Muscle of leg (tissue), 11 donors: ENCODE measurements around the gene PCDHGA3. TPM values are rescaled to one million over a fixed set of nuclear protein-coding genes. Genes with fewer than 3 reads are reported as not detected.
"Not testable (repeated sequence)": the region's sequence is repeated elsewhere in the genome, so short reads cannot be mapped to it uniquely, and the experiment has no call there.

ENCODE experiments used
- DNase-seq: peaks from one replicate; pipeline ENCODE4 v3.0.0; 2013
- H3K27ac ChIP-seq: one replicate; pipeline ENCODE4 v1.5.1; 2013; ENCODE audit warnings: mild to moderate bottlenecking, low read length, control low read depth
- H3K27me3 ChIP-seq: one replicate; pipeline ENCODE4 v1.6.1; 2013; ENCODE audit warnings: low read length; ENCODE audit not compliant: control insufficient read depth, insufficient read depth
- H3K36me3 ChIP-seq: one replicate; pipeline ENCODE4 v1.6.1; 2013; ENCODE audit warnings: low read length; ENCODE audit not compliant: control insufficient read depth, insufficient read depth
- H3K4me1 ChIP-seq: one replicate; pipeline ENCODE4 v1.6.1; 2013; ENCODE audit warnings: low read length; ENCODE audit not compliant: control insufficient read depth, insufficient read depth
- H3K4me3 ChIP-seq: one replicate; pipeline ENCODE4 v1.5.1; 2013; ENCODE audit warnings: low read length, control low read depth
- H3K9me3 ChIP-seq: replicated peaks from 2 replicates; pipeline ENCODE4 v1.6.1; 2013; ENCODE audit warnings: low read depth, low read length; ENCODE audit not compliant: control insufficient read depth
- WGBS: methylation state at CpG from one replicate; pipeline ENCODE4 v1.1.5; 2013; ENCODE audit warnings: missing lambda C conversion rate; ENCODE audit not compliant: insufficient coverage; 5-methylcytosine and 5-hydroxymethylcytosine counted together
- polyA plus RNA-seq, 8 donors: library from polyadenylated mRNA; unstranded; fragments of 120-200 nt; gene quantifications; one replicate each; pipeline versions ENCODE4 v1.2.1 to v1.2.3, GENCODE V29; 2013; ENCODE audit warnings: inconsistent platforms in 1 of 8, low replicate concordance in 1 of 8; ENCODE audit not compliant: insufficient read length in 8 of 8, insufficient read depth in 1 of 8
- total RNA-seq: library from RNA; stranded (reverse); fragments of 120-200 nt; gene quantifications from one replicate; pipeline ENCODE4 v1.2.4, GENCODE V29; 2013

The PCDHGA3 gene
- total and polyA plus RNA-seq, 9 donors = 0.94 to 2.0 (median 1.1) TPM

- Histone ChIP-seq H3K27ac (no peak within 1 kb of the TSS), H3K9me3 (peaks cover 71% of the 10 kb centered on the region), H3K4me3 (peak within 1 kb of the TSS; percentile 22), H3K4me1 (no peaks in the 10 kb centered on the region), H3K36me3 (no peaks in the 10 kb centered on the region), H3K27me3 (peaks cover 5% of the 10 kb centered on the region)
- DNase-seq = peak; percentile 4
- 13% methylated on average over 24 of the region's 37 CpGs for WGBS
These were observed 39.1 kb downstream of the PCDHGA3 start, which contains the start of gene PCDHGA7 for GRCh38 chr5:141382469-141383294. TSS of gene PCDHGA7 (plus strand) at chr5:141382742. CDS start at chr5:141382900, 158 bp downstream.

- Histone ChIP-seq H3K9me3 (peaks cover 70% of the 10 kb centered on the region), H3K27me3 (peaks cover 5% of the 10 kb centered on the region), H3K27ac (no peak overlapping the region), H3K36me3 (no peaks in the 10 kb centered on the region), H3K4me1 (no peaks in the 10 kb centered on the region), H3K4me3 (no peak overlapping the region)
- WGBS = 42% methylated on average over 9 of the region's 21 CpGs
- no peak for DNase-seq
These were observed 39.7 kb downstream of the PCDHGA3 start for GRCh38 chr5:141383345-141383744.

DNA sequence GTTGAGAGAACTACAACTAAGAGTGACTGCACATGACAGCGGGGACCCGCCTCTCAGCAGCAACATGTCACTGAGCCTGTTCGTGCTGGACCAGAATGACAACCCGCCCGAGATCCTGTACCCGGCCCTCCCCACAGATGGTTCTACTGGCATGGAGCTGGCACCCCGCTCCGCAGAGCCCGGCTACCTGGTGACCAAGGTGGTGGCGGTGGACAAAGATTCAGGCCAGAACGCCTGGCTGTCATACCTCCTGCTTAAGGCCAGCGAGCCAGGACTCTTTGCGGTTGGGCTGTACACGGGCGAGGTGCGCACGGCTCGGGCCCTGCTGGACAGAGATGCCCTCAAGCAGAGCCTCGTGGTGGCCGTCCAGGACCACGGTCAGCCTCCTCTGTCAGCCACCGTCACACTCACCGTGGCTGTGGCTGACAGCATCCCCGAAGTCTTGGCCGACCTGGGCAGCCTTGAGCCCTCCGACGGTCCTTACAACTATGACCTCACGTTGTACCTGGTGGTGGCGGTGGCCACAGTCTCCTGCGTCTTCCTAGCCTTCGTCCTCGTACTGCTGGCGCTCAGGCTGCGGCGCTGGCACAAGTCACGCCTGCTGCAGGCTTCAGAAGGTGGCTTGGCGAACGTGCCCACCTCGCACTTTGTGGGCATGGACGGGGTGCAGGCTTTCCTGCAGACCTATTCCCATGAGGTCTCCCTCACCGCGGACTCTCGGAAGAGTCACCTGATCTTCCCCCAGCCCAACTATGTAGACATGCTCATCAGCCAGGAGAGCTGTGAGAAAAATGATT lies 41.0 kb downstream of the PCDHGA3 start:
- Histone ChIP-seq H3K4me3 (no peak overlapping the region), H3K9me3 (peaks cover 79% of the 10 kb centered on the region)
- WGBS = 67% methylated on average over 38 of the region's 43 CpGs

DNA sequence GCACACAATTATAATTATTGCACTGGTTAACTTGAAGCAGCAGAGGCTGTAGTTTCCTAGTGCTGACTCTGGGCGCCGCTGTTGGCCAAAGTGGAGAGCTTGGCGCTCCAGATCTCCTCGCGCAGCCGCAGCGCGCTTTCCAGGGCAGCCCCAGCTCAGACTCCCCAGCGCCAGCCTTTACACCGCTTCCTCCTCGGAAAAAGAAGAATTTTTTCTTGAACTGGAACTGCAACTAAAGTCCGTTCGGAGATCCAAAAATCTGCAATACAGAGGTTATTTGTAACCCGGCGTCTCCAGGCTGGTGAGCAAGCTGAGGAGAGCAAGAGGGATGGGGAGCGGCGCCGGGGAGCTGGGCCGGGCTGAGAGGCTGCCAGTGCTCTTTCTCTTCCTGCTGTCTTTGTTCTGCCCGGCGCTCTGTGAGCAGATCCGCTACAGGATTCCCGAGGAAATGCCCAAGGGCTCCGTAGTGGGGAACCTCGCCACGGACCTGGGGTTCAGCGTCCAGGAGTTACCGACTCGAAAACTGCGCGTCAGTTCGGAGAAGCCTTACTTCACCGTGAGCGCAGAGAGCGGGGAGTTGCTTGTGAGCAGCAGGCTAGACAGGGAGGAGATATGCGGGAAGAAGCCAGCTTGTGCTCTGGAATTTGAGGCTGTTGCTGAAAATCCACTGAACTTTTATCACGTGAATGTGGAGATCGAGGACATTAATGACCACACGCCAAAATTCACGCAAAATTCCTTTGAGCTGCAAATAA lies 44.1 kb downstream of the PCDHGA3 start, which contains the start of gene PCDHGB4:
Gene PCDHGB4, plus strand, starts transcription at position 142 of the 755 bp plus-strand sequence. Its CDS starts 187 bp downstream, at position 329.
- not testable (repeated sequence) for H3K4me3 ChIP-seq, H3K4me1 ChIP-seq, H3K36me3 ChIP-seq, H3K27ac ChIP-seq
- peaks cover 11% of the 10 kb centered on the region for H3K27me3 ChIP-seq
- peaks cover 83% of the 10 kb centered on the region for H3K9me3 ChIP-seq
- WGBS = 5% methylated on average over 11 of the region's 40 CpGs
- DNase-seq = peak; percentile 10

More for the DNA sequence above, 41.0 kb downstream of the PCDHGA3 start:
- Histone ChIP-seq H3K36me3 (no peaks in the 10 kb centered on the region), H3K4me1 (no peaks in the 10 kb centered on the region), H3K27me3 (peaks cover 7% of the 10 kb centered on the region), H3K27ac (no peak overlapping the region)
- DNase-seq = no peak

DNA sequence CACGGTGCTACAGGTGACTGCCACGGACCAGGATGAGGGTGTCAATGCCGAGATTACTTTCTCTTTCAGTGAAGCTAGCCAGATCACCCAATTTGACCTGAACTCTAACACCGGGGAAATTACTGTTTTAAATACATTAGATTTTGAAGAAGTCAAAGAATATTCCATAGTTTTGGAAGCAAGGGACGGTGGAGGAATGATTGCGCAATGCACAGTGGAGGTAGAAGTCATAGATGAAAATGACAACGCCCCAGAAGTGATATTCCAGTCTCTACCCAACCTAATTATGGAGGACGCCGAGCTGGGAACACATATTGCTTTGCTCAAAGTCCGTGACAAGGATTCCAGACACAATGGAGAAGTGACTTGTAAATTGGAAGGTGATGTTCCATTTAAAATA lies 45.0 kb downstream of the PCDHGA3 start:
- Histone ChIP-seq H3K9me3 (peaks cover 83% of the 10 kb centered on the region), H3K36me3 (no peaks in the 10 kb centered on the region), H3K4me1 (no peaks in the 10 kb centered on the region), H3K27me3 (peaks cover 14% of the 10 kb centered on the region), H3K27ac (no peak overlapping the region), H3K4me3 (no peak overlapping the region)
- DNase-seq = no peak
- WGBS = 80% methylated on average over 3 of the region's 10 CpGs

- no peak for DNase-seq
- Histone ChIP-seq H3K27ac (no peak overlapping the region), H3K4me1 (no peaks in the 10 kb centered on the region), H3K4me3 (no peak overlapping the region), H3K9me3 (peaks cover 83% of the 10 kb centered on the region), H3K27me3 (peaks cover 14% of the 10 kb centered on the region), H3K36me3 (no peaks in the 10 kb centered on the region)
- 38% methylated on average over 75 of the region's 77 CpGs for WGBS
These were observed 45.8 kb downstream of the PCDHGA3 start for GRCh38 chr5:141389153-141390042.

GRCh38 chr5:141392429-141393198 lies 49.0 kb downstream of the PCDHGA3 start, which contains the start of gene PCDHGA8:
TSS of gene PCDHGA8 (plus strand) at chr5:141392633. CDS start at chr5:141392814, 181 bp downstream.
- Histone ChIP-seq H3K9me3 (peaks cover 75% of the 10 kb centered on the region), H3K4me1 (no peaks in the 10 kb centered on the region), H3K27ac (no peak within 1 kb of the TSS), H3K4me3 (no peak within 1 kb of the TSS), H3K36me3 (no peaks in the 10 kb centered on the region), H3K27me3 (peaks cover 14% of the 10 kb centered on the region)
- no peak for DNase-seq
- 22% methylated on average over 31 of the region's 38 CpGs for WGBS

DNA sequence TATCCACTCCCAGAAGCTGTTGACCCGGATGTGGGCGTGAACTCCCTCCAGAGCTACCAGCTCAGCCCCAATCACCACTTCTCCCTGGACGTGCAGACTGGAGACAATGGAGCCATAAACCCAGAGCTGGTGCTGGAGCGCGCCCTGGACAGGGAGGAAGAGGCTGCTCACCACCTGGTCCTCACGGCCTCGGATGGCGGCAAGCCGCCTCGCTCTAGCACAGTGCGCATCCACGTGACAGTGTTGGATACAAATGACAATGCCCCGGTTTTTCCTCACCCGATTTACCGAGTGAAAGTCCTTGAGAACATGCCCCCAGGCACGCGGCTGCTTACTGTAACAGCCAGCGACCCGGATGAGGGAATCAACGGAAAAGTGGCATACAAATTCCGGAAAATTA lies 49.6 kb downstream of the PCDHGA3 start:
- H3K9me3 ChIP-seq = peaks cover 77% of the 10 kb centered on the region
- H3K27ac ChIP-seq = no peak overlapping the region
- no peak overlapping the region for H3K4me3 ChIP-seq
- no peak for DNase-seq
- peaks cover 16% of the 10 kb centered on the region for H3K27me3 ChIP-seq
- H3K4me1 ChIP-seq = no peaks in the 10 kb centered on the region
- 59% methylated on average over 11 of the region's 21 CpGs for WGBS
- H3K36me3 ChIP-seq = no peaks in the 10 kb centered on the region
